Measurements from ENCODE around the gene CLSTN2.
"Not testable (repeated sequence)": the region's sequence is repeated elsewhere in the genome, so short reads cannot be mapped to it uniquely, and the experiment has no call there.

The CLSTN2 gene

DNA sequence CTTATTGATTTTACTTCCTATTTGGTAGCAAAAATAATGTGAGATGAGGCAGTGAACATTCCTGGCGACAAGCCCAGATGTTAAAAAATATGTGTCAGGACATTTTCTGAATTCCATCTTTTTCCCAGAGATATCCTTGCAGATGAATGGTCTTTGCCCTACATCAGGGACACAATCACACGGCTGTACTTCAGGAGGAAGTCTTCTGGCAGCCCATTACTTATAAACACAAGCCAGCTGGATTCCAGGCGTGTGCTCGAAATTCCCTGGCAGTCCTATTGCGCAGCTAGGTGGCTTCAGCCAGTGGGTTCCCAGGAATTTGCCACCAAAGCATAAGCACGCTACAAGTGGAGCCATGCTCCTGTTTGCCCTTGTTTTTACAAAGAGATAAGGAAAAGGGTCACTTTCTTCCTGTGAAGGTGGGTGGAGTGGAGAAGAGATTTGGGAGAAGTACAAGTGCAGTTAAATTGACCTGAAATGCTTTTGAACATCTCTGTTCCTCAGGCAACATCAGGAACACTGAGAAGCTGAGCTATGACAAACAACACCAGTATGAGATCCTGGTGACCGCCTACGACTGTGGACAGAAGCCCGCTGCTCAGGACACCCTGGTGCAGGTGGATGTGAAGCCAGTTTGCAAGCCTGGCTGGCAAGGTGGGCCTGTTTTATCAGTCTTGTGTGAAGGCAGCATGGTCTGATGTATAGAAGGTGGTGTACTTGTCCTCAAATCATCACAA lies 485.8 kb downstream of the CLSTN2 start:
- DNase-seq (ENCODE audit: low read depth in 2 of 2) = no peak

DNA sequence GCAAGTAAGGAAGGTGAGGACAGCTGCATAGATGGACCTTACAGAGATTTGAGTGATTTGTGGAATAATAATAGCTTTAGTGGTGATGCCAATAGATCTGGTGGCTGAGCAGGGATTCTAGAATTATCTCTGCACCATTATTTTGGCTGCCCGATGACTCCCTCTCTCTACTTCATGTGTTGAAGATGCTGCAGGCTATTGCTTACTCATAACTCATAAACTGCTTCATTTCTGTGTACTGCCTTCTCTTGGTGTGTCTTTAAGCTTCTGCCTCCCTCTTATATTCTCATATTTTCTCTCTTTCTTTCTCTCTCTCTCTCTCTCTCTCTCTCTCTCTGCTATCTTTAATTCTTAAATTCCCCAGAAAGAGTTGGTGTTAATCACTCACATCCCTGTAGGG lies 486.9 kb downstream of the CLSTN2 start:
- DNase-seq (ENCODE audit: low read depth in 2 of 2) = no peak

DNA sequence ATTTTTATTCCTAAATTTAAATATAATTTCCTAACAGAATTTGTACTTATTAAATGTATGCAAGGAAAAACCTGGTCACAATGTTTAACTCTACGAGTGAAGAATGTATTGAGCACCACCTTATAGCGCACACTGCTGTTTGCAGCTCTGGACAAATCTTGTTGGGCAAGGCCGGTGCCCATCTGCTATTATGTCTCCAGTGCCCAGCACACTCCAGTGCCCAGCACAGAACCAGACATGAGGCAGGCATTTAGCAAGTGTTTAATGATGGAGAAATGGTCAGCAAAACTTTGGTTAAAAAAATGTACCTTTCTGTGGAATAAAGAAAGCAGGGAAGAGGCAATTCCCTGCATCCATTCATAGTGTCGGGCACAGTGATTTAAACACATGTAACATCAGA lies 488.2 kb downstream of the CLSTN2 start:
- no peak for DNase-seq (ENCODE audit: low read depth in 2 of 2)

DNA sequence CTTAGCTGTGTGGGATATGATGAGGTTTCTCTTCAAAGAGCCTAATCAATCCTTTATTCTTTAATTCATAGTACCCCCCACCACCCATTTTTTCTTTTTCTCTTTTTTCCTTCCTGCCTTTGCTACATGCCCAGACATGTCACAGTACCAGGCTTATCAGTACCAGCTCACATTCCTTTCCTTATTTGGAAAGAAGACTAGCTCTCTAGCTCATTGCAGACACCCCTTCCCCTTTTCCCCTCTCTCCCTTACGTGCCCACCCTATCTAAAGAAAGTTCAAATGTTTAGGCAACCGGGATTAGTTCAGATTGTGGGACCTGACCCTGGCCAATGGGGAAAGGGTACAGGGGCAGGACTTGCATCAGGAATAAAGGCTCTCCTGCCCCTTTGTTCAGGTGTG lies 488.6 kb downstream of the CLSTN2 start:
- not testable (repeated sequence) for DNase-seq (ENCODE audit: low read depth in 2 of 2)

DNA sequence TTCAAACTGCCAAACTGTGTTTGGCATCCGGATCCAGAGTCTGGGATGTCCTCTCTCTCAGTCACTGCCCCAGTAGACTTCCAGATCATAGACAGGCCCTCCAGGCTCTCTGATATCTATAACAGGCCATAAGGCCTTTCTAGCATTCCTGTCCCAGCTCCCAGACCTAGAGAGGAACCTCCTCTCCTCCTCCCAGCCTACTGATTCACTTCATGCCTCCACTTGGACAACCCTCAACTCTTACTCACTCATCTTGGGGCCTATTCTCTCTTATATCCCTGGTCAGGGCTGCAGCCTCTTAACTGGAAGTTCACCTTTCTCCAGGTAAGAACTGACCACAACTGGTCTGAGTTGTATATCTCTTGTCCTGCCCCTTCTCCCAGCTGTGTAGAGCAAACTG lies 489.2 kb downstream of the CLSTN2 start:
- no peak for DNase-seq (ENCODE audit: low read depth in 2 of 2)

DNA sequence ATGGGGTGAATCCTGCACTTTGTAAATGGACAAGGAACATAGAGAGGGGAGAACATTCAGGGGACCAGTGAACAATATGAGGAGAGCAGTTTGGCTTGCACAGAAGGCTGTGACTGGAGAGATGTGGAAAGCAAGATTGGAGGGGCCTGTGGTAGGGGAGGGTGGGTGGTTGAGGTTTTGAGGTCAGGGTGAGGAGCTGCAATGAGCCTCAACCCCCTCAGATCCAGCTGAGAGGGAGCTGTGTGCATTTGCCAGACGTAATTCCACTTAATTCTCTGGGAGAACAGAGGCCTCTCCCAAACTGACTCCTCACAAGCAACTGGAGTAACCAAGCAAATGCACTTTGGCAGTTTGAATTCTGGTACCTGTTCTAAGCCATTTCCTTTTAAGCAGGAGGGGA lies 489.7 kb downstream of the CLSTN2 start:
- no peak for DNase-seq (ENCODE audit: low read depth in 2 of 2)

DNA sequence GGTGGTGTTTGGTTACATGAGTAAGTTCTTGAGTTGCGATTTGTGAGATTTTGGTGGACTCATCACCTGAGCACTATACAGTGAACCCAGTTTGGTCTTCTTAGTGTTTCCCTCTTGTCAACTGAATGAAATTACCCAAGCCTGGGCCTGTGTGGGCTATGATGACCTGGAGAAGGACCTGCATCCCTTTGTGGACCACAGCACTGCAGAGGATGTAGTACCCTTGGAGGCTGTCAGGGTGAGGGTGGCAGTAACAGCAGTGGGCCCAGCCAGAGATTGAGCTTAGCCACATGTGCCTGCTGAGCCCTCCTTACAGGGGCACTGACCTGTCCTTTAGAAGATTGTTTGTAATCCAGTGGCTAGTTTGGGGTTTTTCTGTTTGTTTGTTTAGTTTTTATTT lies 492.8 kb downstream of the CLSTN2 start:
- no peak for DNase-seq (ENCODE audit: low read depth in 2 of 2)

DNA sequence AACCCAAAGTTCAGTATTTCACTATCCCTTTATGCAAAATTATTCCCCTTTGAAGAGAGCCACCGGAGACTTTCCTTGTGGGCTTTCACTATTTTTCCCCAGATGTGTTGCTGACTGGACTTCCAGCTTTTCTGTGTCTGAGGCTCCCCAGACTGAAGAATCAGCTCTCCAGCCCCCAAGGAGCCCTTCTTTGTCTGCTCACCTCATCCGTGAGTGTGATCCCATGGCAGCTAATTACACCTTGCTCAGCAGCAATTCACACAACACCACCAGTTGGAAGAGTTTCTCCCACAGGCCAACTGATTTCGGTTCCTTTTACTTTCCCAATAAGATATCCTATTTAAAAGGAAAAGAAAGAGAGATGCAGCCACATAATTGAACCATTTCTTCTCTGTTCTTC lies 493.4 kb downstream of the CLSTN2 start:
- DNase-seq (ENCODE audit: low read depth in 2 of 2) = no peak

DNA sequence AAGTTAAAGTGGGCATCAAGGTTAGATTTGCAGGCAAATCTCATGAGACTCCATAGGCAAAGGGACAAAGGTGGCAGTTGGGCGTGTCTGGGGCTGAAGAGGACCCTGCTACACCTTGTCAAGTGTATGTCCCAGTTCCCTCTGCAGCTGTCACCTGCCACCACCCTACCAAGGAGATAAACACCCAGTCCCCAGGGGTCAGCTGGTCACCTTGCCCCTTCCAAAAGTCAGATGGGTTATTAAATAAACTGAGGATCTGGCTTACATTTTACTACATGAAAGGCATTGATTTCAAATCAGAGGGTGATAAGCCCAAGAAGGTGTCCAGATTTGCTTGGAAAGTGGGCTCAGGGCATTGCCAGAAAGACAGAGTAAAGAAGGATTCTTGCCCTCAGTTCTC lies 494.8 kb downstream of the CLSTN2 start:
- no peak for DNase-seq (ENCODE audit: low read depth in 2 of 2)

DNA sequence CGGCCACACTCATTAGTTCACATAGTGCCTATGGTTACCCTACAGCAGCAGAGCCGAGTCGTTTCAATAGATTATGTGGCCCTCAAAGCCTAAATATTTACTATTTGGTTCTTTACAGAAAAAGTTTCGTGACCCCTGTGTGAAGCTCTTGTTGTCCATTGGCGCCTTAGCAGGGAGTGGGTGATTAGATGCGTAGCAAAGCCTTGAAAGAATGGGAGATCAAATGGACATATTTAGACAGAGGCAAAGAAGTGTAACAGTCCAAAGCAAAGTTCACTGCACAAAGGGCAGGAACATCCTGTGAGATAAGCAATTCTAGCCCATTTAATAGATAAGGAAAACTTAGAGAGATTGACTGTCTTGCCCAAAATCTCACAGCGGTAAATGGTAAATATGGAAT lies 495.5 kb downstream of the CLSTN2 start:
- DNase-seq (ENCODE audit: low read depth in 2 of 2) = no peak

DNA sequence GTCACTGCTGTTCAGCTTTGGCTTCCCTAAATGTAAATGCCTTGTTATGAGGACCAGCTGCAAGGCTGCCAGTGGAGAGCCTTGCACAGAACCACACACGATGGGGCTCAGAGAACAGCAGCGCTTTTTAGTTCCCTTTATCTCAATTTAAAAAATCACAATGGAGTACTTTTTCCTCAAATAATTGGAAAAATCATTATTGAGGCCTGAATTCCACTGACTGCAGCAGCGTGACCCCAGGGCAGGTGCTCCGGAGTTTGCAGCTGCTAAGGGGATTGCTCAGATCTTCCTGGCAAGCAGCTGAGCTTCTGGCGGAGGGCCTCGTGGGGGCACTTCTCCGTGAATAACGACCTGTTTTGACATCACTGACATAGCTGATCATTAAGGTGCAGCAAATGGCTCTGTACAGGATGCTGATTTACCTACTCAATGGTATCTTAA lies 497.3 kb downstream of the CLSTN2 start:
- DNase-seq (ENCODE audit: low read depth in 2 of 2) = no peak

DNA sequence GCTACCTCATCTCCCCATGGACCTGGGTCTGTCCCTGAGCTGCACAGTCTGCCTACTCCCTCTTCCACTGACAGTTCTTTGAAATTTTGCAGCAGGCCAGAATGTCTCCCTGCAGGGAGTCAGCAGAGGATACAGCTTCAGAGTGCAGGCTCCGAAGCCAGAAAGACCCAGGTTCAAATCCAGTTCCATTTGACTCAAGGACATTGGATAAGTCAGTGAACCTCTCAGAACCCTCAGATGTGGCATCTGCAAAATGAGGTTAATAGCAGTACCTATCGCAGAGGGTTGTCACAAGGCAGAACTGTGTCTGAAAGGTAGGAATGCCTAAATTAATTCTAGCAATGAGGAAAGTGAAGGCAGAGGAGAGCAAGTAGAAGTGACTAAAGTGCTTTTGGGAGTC lies 498.4 kb downstream of the CLSTN2 start:
- DNase-seq (ENCODE audit: low read depth in 2 of 2) = no peak

DNA sequence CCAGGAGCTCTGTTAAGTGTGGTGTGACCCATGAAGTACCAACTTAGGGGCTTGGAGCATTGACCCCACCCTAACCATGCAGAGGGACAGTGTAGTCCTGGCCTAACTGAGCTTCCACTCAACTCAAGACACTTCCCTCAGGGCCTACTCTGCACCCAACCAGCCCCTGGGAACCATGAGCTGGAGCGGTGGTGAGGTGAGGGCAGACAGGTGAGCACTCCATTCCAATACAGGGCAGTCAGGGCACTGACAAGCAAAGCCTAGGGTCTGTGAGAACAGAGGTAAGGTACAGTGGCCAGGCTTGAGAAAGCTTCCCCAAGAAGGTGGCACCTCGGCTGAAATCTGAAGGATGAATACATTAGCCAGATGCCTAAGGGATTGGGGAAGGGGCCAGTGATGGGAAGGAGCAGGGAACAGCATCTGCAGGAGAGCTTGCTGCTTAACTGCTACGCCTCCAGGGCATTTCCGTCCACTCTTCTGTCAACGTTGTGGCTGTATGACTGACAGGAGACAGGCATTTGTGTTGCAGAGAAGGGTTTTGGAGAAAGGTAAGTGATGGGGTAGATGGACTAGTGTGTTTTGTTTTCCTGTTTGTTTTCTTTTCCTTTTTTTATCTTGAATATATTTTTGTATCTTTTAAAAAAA lies 499.4 kb downstream of the CLSTN2 start:
- DNase-seq (ENCODE audit: low read depth in 2 of 2) = no peak

DNA sequence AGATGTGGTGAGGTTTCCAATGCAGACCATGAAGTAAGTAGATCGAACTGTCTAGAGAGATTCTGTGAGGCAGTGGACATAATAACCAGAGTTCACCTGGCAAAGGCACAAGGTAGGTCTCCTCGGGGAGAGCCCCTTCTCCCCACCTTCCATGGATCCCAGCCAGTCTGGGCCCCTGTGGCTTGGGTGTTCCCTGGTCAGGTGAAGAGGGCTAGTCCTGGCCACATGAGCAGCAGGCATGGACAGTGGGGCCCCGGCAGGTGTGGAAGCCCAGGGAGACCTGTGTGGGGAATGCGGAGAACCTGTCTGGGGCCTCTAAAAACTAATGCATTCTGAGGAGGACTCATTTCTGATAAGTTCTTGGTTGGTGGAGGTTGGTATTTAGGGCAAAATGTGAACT lies 501.4 kb downstream of the CLSTN2 start:
- no peak for DNase-seq (ENCODE audit: low read depth in 2 of 2)

DNA sequence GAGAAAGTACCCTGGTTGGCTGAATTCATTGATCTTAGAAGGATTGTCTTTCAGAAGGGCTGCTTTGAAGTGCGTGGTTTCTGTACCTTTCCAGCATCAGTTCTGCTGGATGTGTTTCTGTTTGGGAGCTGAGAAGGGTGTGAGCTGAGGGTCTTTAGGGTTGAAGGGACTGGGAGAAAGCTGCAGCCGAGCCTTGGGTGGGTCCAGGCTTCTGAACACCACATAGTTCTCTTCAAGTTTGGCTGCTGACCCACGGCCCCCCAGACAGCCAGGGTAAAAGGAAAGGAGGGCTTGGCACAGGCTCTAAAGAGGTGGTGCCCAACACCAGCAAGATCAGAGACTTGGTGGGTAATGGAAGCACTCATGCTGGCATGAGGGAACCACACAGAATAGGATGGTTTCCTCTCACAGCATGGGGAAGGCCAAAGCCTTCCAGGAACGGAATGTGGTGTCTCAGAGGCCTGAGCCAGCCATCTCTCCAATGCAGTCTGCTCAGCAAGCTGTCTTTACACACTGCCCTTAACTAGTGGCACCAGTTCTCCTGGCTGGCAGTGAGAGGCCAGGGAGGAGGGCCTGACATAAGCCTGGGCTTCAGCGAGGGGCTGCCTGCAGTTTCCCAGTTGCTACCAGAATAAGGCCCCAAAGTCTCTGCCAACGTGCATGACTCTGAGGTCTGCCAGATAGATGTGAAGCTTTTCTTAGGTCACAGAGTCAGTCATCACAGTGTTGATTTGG lies 503.9 kb downstream of the CLSTN2 start:
- no peak for DNase-seq (ENCODE audit: low read depth in 2 of 2)

DNA sequence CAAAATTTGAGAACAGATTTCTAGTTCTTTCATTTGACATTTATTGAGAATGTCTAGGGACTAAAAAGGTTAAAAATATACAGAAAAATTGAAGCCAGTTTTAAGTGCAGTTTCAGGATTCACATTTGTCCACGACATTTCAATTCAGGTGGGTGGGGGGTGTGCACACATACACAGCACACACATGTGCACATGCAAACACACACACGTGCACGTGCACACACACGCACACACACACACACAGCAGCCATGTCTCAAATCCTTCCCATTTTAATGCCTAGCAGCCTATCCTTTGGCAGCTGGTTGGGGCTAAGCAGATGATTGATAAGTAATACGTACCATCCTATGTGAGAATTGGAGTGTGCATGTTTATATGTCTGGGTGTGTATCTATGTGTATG lies 504.5 kb downstream of the CLSTN2 start:
- DNase-seq (ENCODE audit: low read depth in 2 of 2) = no peak

DNA sequence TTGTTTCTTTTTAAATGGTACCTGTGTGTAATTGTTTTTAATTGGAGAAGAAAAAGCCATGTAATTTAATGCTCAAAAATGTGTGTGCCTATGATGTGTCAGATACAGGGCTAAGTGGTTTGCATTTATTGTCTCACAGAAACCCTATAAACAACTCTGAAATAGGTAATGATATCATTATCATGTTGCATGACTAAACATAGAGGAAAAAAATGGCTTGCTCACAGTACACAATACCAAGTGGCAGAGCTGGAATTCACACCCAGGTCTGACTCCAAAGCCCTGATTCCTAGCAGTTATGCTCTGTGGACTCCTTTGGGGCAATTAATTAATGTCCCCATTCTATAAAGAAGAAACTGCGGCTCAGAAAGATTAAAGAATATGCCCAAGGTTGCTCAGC lies 505.5 kb downstream of the CLSTN2 start:
- no peak for DNase-seq (ENCODE audit: low read depth in 2 of 2)

DNA sequence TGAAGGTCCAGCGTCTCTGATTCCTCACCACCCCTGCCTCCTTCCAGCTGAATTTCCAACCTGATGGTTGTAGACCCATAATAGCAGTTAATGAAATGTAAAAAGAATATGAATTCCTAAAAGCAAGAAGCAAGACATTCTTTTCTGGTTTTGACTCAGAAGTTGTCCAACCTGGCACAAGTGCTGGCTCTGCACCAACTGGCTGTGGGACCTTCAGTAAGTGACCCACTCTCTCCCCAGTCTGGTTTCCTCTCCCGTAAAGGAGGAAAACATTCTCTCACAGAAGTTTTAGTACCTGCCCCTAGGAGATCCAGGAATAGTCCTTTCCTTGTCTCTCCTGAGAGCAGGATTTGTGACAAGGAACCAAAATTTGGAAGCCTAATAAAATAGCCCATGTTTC lies 506.0 kb downstream of the CLSTN2 start:
- no peak for DNase-seq (ENCODE audit: low read depth in 2 of 2)

DNA sequence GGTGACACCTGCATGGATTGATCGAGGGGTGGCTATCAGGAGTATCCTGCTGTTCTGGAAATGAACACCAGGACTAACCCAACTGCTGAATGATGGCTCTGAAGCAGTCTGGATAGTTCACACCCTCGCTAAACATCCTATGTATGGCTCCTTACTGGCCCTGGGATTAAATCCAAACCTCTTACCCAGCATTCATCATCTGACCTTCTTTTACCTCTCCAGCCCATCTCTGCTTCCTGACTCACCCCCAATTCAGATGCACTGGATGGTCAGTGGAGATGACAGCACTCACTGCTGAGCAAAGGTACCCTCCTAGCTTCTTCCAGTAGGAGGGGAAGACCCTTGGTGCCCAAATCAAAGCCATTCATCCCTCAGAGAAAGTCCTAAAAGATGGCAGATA lies 507.6 kb downstream of the CLSTN2 start:
- no peak for DNase-seq (ENCODE audit: low read depth in 2 of 2)

DNA sequence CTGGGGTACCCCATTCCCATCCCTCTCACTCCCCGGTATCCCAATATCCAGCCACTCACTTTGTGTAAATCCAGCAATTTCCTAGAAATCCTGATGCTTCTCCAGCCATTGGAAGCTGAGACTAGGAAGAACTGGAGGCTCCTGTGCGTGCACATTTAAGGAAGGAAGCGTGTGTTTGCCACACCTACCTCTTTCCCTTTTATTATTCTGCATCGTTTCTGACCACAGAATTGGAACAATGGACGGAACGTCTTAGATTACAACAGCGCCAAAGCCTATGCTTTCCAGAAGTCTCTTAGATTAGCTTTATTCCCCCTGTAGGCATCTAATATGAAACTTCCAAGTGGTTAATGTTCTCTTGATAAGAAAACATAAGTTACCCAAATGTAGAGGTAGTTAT lies 508.1 kb downstream of the CLSTN2 start:
- no peak for DNase-seq (ENCODE audit: low read depth in 2 of 2)

DNA sequence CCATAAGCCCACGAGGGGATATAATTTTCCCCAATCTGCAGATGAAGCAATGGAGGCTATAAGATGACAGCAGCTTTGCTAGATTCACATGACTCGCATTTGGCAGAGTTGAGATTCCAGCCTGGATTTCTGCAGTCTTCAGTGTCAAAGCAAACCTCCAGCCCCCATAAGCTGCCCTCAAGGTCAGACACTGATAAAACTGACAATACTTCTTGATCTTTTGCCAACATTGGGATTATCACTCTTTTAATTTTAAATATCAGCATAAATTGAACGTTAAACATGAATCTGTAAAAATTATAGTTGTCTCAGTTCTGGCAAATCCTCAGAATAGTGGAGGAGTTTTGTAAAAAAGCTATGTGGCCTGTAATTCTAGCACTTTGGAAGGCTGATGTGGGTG lies 508.8 kb downstream of the CLSTN2 start:
- no peak for DNase-seq (ENCODE audit: low read depth in 2 of 2)

DNA sequence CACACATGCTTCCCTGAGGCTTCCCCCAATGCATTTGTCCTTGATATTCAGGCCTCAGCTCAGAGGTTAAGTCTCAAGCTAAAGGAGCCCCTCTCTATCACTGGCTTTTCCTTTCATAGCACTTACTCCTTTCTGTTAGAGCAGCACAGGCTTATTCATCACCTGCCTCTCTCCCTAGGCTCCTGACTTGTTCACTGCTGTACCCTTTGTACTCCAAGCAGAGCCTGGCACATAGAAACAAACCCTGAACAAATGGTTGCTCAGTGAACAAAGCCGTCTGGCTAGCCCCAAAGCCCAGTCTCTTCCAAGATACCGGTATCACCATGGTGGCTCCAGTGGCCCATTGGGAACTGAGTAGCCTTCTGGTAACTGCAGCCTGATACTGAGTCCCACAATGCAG lies 511.7 kb downstream of the CLSTN2 start:
- DNase-seq (ENCODE audit: low read depth in 2 of 2) = no peak

DNA sequence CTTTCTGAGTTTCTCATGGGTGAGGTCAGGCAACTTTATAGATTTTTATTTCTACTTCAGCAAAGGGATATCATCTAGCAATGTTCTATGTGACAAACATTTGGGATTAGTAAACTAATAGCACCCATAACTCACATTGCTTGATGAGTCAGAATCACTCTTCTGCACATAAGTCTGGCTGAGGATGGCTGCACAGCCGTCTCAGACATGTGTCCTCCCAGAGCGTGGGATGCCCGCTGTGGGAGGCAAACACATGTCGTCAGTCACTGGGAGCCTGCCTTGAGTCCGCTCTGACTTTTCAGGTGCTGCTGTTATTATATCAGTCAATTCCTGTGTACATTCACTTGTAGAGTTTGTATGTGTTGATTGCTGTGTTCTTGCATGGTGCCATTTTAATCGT lies 512.2 kb downstream of the CLSTN2 start:
- no peak for DNase-seq (ENCODE audit: low read depth in 2 of 2)

Measured in activated CD8-positive, alpha-beta memory T cell treated with anti-CD3 and anti-CD28 coated beads for 4 hours (primary cell).